HG03378 (cell line): Measurements from ENCODE around the gene SIRPD.
"Not testable (repeated sequence)": the region's sequence is repeated elsewhere in the genome, so short reads cannot be mapped to it uniquely, and the experiment has no call there.

Source experiments
- ATAC-seq: cut with Tn5 transposase; IDR thresholded peaks from one replicate; pipeline ENCODE4 v1.9.1; 2021; ENCODE audit warnings: mild to moderate bottlenecking, moderate library complexity; ENCODE audit not compliant: unreplicated experiment

Gene SIRPD

DNA sequence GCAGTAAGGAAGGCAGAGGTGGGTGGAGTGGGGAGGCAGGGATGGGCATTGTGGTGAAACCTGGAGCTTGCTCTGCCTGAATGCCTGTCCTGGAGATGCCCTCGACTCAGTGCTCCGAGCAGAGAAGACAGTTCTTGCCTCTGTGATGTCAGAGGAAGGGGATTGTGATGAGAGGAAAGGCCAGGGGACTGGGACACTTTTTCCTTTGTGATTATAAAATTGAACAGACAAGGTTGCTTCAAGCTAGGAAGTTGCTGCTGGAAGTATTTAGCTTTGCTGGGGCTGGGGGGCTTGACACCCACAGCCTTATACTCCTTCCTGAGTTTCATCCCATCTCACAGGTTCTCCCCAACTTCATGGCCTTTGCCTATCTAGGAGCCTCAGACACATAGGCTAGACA is at the start of gene SIRPD:
Gene SIRPD, minus strand, starts transcription at position 101 of the 400 bp plus-strand sequence. Its CDS starts 52 bp downstream, at position 49.
- ATAC-seq = no peak

- ATAC-seq = no peak
Observed at GRCh38 chr20:1600736-1601135, 43.2 kb upstream of the SIRPD start.

DNA sequence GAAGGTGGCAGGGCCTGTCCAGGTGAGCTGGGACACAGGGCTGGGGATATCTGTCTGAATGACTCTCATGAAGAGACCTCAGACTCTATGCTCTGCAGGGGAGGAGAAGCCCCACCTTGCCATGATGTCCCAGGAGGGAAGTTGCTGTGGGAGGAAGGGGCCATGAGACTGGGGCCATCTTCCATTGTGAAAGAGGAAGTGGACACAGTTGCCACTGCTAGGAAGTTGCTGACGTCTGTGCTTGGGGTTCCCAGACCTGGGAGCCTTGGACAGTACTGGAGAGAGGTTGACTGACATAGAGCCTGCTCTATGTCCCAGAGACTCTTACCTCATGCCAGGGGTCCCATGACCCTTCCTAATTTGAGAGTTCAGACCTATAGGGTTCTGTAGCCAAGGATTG is 37.8 kb upstream of the SIRPD start:
- ATAC-seq = no peak

GRCh38 chr20:1588533-1589460 is 31.3 kb upstream of the SIRPD start:
- ATAC-seq = no peak

- no peak for ATAC-seq
Observed at GRCh38 chr20:1587781-1588532, 30.5 kb upstream of the SIRPD start.

DNA sequence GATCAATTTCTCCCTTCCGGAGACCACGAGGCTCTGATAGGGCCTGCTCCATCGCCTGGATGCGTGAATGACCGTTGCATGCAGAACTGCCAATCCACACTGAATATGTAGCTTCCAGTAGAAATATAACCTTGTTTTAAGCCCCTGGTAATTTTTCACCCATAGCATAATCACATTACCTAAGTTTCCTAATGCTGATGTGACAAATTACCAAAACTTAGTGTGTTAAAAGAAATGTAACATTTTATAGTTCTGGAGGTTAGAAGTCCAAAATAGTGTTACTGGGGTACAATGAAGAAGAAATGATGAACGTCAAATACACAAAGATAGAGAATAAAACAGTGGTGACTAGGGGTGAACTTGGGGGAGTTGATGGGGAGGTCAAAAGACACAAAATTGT is 22.0 kb upstream of the SIRPD start:
- ATAC-seq = no peak

DNA sequence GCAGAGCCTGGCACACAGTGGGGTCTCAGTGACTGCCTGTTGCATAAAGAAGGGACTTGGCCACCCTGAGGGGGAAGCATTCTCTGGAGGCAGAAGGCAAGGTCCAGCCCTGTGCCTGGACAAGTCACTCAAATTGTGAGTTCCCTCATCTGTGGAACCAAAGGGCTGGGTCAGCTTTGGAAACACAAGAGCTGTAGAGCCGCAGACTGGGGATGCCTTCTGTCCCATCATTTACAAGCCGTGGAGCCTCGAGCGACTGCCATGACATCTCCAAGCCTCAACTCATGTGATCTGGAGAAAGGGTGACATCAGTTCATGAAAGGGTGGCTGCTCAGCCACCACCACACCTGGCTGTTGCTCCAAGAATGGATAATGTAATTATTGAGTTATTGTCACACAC is 20.4 kb upstream of the SIRPD start:
- ATAC-seq = no peak

DNA sequence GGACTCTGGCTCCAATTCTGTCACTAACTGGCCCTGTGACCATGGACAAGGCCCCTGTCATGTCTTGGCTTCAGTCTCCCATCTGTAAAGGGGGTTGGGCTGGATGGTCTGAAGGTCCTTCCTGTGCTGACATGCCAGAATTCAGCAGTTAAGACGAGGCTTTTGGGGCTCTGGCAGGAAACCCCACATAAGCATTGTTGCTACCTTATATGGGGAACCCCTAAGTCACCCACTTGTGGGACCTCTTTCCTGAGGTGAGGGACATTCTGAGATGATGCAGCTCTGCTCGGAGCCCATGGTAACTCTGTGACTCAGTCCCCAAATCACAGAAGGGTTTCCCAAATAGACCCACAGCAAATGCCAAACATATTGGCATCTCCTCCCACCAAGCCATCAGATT is 19.8 kb upstream of the SIRPD start:
- ATAC-seq = not testable (repeated sequence)

GRCh38 chr20:1576641-1577040 is 19.1 kb upstream of the SIRPD start:
- no peak for ATAC-seq

- ATAC-seq = not testable (repeated sequence)
Observed at GRCh38 chr20:1576003-1576402, 18.5 kb upstream of the SIRPD start.

DNA sequence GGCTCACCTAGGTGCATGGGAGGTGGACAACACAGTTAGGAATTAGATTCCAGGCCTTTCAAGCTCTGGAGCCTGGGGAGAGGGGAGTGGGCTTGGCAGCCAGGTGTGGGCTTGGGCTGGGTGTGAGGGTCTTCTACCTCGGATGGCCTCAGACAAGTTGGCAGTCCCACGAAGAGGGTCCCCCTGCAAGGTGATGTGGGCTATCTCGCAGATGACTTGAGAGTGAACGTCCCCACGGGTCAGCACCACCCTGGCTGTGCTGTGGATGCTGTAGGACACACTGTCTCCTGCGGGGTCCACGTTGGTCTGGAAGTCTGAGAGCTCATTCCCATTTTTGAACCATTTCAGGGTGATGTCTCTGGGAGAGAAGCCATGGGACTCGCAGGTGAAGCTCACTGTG is 14.1 kb upstream of the SIRPD start:
- ATAC-seq = not testable (repeated sequence)

GRCh38 chr20:1569415-1569881 is 11.9 kb upstream of the SIRPD start:
- no peak for ATAC-seq

DNA sequence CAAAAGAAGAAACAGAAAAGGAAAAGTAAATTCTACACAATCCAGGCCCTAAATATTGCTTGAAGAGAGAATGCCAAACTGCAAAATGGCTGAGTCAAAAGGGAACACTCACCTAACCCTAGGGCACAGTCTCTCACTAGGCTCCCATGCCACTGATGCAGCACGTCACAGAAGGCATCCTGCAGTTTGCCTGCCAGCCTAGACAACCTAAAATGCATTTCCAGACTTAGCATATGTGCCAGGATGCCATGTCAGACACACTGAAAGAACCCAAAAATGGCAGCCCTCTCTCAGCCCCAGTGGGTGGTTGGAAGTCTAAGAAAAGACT is 10.6 kb upstream of the SIRPD start:
- no peak for ATAC-seq

- ATAC-seq = no peak
Observed at GRCh38 chr20:1567392-1568162, 10.1 kb upstream of the SIRPD start.

DNA sequence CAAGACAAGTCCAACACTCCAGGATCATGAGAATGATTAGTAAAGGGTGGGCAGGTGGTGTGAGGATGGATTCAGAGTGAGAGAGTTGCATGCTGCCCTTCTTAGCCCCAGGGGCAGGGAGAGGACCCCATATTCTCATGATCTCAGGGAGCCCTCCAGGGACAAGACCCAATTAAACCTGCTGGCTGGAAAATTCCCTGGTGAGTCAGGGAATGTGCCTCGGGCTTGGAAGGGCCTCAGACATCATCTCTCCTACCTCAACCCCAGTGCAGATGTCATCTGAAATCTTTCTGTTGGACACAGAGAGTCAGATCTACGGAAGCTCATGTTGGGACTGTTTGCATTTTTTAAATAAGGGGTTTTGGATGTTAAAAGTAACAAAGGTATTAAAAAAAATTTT is 9.2 kb upstream of the SIRPD start:
- ATAC-seq = no peak

DNA sequence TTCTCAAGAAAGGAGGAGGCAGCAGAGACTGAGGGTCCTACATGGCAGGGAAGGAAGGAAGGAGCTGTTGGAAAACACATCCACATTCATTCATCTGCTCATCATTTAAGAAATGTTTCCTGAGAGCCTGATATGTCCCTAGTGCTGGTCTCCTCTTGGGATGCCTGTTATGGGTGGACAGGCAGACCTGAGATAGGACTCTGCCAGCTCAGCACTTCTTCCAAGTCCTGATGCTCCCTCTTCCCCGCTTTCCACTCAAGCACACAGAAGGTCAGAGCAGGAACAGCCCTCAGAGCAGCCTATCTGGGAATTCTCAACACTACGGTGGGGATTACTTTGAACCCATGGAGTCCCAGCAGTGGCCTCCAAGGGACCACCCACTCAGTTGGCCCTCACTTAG is 8.0 kb upstream of the SIRPD start:
- ATAC-seq = no peak

- no peak for ATAC-seq
Observed at GRCh38 chr20:1563598-1563997, 6.1 kb upstream of the SIRPD start.

DNA sequence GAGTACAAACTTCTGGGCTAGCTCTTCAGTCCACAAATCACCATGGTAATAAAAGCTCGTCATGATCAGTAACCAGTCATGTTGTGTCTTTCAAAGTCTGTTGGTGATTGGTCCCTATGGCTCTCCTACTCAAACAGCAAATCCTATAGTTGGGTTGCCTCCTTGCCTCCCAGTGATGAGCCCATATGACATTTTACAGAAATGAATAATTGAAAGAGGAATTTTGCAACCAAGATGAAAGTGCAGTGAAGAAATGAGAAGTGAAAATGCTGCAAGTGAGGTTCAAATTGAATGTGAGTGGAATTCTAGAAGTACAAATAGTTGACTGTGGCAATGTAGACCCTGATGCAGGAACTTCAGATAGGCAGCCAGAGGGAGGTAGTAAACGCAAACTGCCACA is 5.1 kb upstream of the SIRPD start:
- ATAC-seq = no peak

GRCh38 chr20:1561350-1561749 is 3.8 kb upstream of the SIRPD start:
- no peak for ATAC-seq

DNA sequence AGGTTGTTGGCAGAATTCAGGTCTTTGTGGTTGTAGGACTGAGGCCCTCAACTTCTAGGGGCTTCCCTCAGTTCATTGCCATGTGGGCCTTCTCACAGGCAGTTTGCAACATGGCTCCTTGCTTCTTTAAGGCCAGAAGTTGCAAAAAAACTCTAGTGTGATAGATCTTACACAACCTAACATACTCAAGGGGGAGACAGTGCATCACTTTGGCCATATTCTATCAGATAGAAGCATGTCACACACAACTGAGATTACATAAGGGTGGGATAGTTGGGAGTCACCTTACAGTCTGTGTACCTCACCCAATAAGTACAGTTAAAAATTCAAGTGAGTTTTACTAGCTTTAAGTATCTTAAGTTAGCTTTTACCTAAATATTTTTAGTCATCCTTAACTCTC is 1.6 kb downstream of the SIRPD start:
- no peak for ATAC-seq

- no peak for ATAC-seq
Observed at GRCh38 chr20:1539816-1540419, 17.6 kb downstream of the SIRPD start.
